ENCODE data around the gene RALGAPA2. TPM values are rescaled to one million over a fixed set of nuclear protein-coding genes. Genes with fewer than 3 reads are reported as not detected.

Gene RALGAPA2
- total RNA-seq, 1 donor: 19.7 TPM

DNA sequence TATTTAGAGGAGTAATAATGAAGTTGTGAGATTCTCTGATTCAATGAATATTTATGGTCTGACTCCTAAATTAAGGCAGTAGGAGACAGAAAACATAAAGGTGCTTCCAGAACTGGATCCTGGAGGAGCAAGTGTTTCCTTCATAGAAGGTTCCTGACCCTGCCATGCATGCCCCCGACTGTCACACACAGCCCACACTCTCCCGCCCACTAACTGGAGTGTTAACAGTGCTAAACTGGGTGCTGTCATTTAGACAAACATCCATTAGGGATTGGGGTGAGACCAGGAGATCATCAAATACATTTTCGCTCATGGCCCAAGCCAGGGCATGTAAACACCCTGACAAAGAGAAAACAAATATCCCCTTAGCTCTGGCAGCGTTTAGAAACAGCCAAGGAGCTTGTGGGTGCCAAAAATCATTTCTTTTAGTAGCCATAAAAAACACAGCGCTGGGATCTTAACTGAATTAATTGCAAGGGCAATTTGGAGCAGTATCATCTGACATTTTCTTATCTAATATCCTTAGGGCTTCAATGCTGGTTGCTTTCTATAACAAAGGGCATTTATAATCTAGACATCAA lies 297.7 kb downstream of the RALGAPA2 start:
- no peak for DNase-seq (ENCODE audit: low read depth in 2 of 3, low spot score in 2 of 3)

DNA sequence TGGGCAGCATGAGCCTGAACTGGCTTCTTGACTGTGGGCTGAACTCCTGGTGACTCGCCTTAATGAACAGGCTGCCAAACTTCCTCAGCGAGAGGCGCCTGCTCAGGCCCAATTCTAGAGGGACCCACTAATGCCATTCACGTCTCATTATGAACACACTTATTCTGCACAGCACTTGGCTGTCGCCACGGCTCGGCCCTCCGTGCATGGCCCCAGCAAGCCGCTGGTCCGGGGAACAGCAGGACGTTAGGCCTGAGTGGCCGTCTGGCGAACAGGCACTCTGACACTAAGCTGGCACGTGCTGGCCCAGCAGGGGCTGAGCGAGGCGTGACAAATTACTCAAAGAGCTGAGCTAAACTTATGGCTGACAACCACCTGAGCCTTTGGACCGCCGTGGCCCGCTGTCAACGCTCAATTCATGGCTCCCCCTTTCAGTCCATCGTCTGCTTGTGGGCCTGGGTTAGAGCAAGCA lies 298.6 kb downstream of the RALGAPA2 start:
- DNase-seq (ENCODE audit: low read depth in 2 of 3, low spot score in 2 of 3): no peak

DNA sequence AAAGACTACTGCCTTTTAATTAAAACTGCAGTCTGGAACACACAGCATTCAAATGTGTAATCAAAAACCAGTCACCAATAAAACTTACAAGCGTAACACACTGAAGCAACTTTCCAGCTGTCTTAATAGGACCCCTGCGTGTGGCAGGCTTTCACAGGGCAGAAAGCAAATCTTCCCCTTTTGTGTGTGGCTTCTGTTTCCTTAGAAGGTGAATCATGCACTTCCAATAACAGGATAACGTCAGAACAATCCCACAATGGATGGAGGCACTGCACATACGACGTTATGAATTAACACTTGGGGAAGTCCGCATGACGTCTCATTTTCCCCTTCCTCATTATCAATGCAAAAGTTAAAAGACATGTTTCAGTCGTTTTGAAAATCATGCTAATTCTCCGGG lies 299.7 kb downstream of the RALGAPA2 start:
- DNase-seq (ENCODE audit: low read depth in 2 of 3, low spot score in 2 of 3): peak in 2 of 3 donors; percentile 4 to 31

DNA sequence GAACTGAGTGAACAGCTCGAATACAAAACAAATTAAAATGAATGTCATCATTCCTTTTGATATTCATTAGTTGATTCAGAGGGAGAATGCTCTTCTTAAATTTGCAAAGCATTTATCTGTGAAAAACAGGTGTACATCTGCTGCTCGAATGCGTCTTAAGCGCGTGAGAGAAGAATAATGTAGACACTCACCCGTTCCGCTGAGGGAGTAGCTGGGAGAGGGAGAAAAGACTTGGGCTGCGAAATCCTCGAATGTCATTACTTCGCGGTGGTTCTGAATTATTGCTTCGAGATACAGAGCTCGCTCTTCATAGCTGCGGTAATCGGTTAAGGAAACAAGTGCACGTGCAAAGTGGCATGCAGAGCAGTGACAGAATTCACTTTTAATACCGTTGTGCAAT lies 300.6 kb downstream of the RALGAPA2 start:
- no peak for DNase-seq (ENCODE audit: low read depth in 2 of 3, low spot score in 2 of 3)

DNA sequence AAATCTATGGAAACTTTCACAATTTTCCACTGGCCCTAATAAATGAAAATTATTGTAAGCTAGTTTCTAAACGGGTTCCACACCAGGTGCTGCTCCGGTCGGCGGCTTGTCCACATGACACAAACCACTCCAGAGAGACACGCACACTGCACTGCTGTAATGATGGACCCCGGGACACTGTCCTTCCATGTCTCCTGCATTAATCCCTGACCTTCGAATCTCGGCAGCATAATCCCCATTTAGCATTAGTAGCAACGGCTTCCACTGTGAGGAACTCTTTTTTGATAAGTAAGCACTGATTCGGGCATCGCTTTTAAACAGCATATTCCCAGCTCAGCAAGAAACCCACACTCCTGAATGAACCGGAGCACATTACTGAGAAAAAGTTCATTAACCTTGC lies 301.0 kb downstream of the RALGAPA2 start:
- no peak for DNase-seq (ENCODE audit: low read depth in 2 of 3, low spot score in 2 of 3)

DNA sequence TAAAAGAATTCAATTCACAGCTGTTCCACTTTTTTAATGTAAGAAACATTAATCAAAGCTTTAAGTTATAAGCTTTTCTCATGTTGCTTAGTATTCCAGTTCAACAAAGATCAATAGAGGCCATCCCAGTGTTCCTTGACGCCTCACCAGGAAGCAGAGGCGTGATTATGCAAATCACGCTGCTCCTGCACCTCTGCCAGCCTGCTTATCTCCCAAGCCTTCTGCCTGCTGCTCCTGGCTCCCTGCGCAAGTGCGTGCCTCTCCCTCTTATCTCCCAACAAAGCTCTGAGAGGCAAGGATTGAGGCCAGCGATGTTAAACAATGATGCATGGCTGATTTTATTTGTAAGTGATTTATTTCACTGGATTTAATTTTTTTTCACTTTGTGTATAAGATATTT lies 301.8 kb downstream of the RALGAPA2 start:
- peak in 1 of 3 donors; percentile 2 for DNase-seq (ENCODE audit: low read depth in 2 of 3, low spot score in 2 of 3)

DNA sequence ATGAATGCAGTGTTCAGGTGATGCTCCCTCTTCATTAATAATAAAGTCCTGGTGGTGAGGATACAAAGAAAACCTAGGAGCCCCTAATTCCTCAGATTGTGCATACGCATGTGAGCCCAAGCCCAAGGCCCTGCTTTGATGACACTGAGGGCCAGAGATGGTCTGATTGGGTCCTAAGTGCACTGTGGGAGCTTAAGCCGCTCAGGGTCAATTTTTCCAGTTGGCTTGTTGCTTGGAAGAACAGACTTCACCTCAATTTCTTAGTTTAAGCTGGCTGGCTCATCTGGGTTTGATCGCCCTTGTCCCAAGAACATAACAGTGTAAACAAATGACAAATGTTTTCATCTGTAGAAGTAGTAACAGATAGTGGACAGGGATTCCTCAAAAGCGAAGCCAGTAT lies 303.1 kb downstream of the RALGAPA2 start:
- DNase-seq (ENCODE audit: low read depth in 2 of 3, low spot score in 2 of 3): no peak

DNA sequence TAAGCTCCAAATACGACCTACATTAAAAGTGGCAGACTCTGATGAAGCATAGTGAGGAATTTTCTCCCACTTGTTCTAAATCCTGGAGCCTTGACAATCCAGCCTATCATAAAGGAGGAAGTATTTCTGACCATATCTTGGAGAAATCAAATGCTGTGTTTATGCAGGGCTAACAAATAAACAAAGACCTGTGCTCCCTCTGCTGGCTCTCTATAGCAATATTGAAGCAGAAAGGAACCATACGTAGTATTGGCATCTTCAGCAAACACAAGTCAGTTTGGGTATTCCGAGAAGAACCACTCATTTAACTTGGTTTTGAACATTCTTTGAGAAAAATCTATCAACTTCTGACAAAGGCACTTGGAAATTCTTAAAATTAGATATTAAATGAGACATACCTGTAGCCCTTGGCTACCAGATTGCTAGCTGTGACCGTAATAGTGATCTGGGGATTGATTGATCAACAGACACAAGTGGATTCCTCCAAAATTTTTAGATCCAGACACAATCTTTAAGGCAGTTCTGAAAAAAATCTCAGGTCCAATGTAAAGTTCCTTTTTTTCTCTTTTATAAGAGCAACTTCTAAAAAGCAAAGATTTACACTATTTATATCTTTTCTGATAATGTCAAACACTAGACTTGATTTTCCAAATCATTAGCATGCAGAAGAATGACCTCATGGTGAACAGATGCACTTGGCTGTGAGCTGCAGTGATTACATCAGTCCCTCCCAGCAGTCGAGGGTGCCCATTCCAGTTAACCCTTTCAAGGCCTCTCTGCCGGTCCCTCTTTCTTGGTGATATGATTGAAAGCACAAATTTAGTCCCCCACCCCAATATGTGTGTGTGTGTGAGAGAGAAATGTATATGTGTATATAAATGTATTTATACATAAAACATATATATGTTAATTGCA lies 304.3 kb downstream of the RALGAPA2 start:
- peak in 1 of 3 donors; percentile 12 for DNase-seq (ENCODE audit: low read depth in 2 of 3, low spot score in 2 of 3)

DNA sequence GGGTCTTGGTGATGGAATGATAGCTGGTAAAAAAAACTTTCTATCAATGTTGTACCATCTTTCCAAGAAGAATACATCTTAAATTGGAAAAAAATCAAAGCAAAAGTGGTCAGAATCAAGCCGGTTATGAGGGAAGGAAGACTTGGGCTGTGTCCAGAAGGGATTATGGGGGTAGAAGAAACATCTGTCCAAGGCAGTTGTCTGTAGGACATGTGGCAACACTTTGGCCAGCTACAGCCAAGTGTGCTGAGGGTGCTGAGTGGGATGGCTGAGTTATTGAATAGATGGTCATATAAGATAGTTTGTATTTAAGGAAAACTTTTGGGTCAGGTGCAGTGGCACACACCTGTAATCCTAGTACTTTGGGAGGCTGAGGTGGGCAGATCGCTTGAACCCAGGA lies 306.1 kb downstream of the RALGAPA2 start:
- DNase-seq (ENCODE audit: low read depth in 2 of 3, low spot score in 2 of 3): no peak

DNA sequence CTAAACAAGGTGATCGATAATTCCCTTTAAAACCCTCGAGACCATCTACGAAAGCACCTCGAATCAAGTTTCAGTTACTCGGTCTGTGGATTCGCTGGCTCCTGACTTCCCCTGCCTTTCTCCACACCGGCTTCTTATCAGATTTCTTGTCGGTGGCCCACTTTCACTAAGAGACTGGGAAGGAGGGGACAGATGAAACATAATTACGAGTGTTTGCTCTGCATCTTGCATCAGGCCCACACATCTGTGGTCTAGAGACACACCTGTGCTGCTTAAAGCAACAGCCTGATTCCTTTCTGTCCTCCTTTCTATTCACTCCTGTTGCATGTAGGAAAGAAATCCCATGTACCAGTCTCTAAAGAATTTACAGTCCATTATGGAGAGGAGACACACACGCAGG lies 306.8 kb downstream of the RALGAPA2 start:
- no peak for DNase-seq (ENCODE audit: low read depth in 2 of 3, low spot score in 2 of 3)

DNA sequence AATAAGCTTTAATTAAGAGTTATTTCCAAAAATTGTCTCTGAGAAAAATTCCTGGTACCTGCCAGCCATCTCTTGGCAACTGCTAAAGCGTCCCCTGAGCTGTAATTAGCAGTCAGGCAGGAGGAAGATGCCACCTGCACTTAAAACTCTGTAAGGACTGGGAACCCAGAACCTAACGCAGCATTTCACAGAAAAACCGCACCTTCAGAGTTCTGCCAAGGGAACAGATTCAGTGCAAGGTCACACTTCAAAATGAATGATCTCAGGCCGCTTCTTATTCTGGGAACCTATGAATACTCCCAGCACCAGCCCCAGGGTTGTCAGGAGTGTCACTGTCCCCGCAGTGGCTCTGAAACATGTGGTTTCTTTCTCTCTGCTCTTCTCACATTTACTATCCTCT lies 307.8 kb downstream of the RALGAPA2 start:
- no peak for DNase-seq (ENCODE audit: low read depth in 2 of 3, low spot score in 2 of 3)

DNA sequence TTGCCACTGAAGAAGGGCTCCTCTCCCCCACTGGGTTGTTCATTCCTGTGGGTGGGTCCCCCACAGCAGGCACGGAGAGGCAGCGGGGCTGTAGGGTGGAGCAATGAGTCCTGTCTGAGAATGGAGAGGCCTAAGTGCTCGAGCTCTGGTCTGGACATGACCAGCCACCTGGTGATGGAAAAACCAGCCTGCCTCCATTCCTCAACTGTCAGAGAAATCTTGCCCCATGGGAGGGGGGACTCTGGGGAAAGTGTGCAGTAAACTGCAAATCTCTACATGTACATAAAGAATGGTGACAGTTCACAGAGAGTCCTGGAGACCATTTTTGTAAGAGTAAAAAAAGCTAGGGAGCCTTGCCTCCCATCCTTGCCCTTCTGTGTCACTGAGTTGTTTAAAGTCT lies 310.5 kb downstream of the RALGAPA2 start:
- no peak for DNase-seq (ENCODE audit: low read depth in 2 of 3, low spot score in 2 of 3)

DNA sequence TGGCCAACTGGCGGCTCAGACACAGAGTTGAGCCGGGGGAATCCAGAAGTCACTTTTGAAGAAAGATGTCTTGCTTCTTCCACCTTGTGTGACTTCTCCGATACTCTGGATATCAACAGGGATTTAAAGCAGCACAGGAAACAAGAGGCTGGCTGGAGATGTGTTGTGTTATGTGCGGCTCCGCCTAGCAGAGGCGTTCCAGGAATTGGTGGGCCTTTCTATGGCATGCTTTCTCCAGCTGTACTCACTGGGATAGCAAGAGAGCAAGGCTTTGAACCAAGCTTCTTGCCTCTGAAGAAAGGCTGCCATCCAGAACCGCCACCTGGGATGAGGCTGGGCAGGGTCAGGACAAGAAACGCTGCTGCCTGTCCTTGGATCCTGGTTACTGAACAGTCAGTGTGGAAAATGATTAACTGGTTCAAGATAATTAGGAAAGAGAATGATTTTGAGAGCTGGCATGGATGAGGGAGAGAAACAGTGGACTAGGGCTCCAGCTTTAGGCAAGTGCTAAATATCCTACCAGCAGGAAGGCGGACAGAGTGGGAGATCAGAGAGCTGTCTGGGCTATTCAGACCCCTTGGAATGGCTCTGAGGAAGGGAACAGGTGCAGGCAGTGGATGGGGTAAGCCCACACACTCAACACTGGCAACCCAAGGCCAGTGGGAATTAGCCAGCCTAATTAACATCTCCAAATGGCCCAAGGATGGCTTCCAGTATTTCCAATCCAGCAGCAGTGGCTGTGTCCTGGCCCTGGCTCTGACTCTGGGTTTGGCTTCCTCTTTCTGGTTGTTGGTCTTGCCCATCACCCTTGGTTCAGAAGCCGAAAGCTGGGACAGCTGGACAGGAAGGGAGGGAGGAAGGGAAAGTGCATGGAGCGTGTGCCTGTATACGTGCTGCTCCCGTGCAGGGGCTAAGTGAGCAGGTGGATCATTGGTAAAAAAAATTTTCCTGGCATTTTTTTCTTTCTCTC lies 312.6 kb downstream of the RALGAPA2 start:
- no peak for DNase-seq (ENCODE audit: low read depth in 2 of 3, low spot score in 2 of 3)

DNA sequence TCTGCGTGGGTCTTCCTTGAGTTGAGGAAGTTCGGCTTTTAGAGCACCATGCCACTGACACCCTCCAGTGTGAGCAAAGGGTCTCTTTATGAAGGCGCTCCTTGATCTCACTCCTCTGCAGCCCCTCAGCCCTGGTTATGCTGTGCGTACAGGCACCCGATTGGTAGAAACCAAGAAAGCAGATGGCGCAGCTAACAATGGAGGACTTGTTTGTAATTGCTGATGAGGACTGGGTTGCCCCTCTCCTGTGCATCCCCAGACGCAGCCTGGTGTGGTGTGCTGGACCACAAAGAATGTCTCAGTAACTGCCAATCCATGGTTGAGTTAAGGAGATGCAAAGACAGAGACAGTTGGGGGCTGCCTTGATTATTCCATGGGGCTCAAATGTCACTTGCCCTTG lies 314.3 kb downstream of the RALGAPA2 start:
- no peak for DNase-seq (ENCODE audit: low read depth in 2 of 3, low spot score in 2 of 3)

DNA sequence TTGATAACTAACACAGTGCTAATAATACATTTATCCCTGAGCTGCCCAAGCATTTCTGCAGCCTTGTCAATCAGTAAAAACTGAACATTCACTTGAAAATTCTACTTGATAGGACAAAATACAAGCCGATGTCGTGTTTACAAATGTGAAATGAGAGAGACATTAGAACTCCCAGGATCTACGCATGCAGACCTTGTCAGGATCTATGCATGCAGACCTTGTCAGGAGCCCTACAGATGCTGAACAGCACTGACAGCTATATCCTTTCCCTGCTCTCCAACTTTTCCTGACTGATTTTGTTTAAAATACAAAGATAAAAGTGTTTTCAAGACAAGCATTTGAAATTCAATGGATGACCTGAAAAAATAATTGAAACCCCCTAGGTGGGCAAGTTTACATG lies 315.6 kb downstream of the RALGAPA2 start:
- no peak for DNase-seq (ENCODE audit: low read depth in 2 of 3, low spot score in 2 of 3)

DNA sequence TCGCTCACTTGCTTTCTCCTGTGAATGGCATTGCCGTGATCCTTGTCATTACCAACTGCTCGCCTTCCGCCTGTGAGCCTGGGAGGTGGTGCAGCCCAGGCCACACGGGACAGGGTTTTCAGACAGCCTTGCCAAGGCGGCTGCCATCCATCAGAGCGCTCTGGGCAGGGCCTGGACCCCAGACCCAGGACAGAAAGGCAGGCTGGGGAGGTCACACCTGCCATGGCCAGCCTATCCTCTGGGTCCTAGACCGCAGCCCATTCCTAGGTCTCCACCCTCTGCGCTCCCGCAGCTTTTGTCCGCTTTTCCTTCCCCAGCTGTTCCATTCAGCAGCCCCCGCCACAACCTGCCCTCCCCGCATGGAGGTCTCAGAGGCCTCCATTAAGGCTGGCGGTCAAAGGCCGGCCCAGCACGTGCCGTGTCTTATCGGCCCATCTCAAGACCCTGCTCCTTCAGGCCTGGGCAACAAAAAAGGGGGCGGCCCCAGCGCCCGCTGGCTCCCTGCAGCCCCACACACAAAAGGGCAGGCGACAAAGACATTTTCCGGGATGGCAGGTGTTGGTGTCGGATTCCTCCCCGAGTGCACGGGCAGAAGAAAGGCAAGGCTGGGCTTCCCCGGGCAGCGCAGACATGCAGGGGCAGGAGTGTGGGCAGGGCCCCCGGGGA lies 316.4 kb downstream of the RALGAPA2 start:
- no peak for DNase-seq (ENCODE audit: low read depth in 2 of 3, low spot score in 2 of 3)

DNA sequence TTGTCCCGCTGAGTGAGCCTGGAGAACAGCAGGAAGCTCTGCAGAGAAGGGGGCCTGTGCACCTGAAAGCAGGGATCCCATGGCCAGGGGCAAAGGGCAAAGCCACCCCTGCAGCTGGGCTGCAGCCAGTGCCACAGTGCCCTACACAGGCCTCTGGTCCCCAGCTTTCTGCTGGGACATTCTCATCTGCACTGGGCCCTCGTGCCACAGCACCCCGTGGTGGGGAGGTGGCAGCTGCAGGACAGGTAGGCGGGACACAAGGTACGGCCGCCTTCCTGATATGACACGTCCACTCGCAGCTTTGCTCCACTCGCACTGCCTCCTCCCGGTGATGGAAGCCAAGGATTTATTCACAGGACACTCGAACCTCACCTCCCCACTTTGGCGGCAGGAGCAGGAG lies 317.4 kb downstream of the RALGAPA2 start:
- no peak for DNase-seq (ENCODE audit: low read depth in 2 of 3, low spot score in 2 of 3)

DNA sequence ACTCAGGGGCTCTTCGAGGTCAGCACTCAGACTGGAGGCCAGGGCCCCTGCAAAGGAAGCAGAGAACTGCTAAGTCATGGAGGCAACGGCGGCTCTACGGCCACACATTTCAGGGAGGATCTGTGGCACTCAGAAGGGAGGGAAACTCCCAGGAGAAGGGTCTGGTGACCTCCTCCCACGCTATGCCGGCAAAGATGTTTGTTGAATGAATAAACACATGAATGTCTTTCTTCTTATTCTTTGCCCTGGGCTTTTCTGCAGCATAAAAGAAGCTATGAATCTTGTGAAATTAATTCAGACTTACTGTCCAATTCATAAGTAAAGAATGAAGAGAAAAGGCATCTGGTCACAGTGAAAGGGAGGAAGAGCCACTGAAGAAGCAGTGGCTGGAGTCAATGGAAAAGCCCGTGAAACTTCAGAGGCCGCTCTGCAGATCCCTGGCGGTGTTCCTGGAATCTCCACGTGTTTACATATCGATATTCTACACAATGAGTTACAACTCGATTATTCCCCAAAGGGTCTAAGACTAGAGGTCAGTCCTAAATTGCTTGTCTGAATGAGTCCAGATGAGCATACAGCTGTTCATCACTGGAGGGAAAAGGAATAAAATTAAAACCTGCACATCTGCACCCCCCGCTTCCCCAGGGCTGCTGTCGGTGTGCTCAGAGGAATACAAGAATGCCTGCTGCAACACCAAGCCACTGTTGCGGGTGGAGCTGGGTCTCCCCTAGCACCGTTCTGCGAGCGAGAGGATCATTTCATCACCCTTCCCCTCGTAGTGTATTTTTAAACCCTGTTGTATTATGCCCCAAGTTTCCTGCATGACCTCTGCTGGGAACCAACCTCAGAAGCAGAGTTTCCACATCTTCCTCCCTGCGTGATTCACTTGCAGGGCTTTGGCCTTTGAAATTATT lies 319.0 kb downstream of the RALGAPA2 start:
- peak in 2 of 3 donors; percentile 41 to 60 for DNase-seq (ENCODE audit: low read depth in 2 of 3, low spot score in 2 of 3)

DNA sequence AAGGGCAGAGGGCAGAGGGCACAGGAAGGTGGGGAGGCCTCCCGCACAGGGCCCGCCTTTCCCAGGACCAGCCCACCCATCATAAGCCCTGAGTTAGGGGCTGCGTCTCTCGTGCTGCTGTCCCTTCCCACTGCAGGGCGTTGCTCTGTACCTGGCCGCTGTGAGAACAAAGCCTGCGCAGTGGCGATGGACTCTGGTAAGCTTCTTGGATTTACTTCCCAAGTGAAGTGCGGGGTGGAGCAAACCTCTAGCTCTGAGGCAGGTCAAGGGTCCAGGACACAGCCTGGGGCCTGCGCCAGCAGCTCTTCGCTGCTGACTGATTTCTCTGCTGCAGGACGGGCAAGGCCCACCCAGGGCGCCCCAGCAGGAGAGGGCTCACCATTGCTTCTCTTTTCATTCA lies 320.7 kb downstream of the RALGAPA2 start:
- DNase-seq (ENCODE audit: low read depth in 2 of 3, low spot score in 2 of 3): no peak

All from hematopoietic multipotent progenitor cell (in vitro differentiated cells).